ENCODE data around the gene GRB10.

DNA sequence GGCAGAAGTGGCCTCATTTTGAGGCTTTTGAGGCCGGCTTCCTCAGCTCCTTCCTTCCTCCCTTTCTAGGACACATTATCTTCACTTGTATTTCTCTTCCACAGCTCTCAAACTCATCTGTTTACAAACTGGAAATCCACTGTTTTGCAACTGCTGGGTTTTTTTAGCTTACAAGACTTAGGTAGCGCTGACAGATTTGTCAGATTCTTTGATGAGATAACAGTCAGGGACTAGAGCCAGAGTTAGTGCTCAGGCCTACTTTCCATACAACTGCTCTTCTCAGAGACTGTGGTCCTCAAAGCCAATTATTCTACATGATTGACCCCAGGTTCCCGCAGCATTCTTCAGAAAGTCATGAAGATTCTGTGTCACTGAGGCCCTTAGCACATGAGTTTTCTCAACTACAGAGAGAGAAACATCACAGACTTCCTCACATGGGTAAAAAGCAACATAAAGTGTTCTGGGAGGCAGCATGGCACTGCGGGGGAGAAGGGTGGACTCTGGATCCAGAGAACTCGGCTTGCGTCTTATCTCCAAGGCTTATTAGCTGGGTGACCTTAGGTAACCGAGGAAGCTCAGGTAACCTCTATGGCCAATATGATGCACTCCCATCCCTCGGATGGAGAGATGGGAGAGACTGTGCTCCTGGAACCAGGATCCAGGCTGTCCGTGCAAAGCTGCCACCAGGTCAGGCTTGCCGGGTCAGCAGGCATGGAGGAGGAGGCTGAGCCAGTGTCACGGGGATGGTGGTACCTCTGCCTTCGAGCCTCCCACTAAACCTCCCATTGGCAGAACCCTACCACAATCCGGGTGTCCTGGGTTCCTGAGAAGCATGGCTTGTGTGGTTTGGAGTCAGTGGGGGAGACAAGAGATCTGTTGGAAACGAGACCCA lies 228.0 kb downstream of the GRB10 start:
- TF ChIP-seq, protein P1, sequence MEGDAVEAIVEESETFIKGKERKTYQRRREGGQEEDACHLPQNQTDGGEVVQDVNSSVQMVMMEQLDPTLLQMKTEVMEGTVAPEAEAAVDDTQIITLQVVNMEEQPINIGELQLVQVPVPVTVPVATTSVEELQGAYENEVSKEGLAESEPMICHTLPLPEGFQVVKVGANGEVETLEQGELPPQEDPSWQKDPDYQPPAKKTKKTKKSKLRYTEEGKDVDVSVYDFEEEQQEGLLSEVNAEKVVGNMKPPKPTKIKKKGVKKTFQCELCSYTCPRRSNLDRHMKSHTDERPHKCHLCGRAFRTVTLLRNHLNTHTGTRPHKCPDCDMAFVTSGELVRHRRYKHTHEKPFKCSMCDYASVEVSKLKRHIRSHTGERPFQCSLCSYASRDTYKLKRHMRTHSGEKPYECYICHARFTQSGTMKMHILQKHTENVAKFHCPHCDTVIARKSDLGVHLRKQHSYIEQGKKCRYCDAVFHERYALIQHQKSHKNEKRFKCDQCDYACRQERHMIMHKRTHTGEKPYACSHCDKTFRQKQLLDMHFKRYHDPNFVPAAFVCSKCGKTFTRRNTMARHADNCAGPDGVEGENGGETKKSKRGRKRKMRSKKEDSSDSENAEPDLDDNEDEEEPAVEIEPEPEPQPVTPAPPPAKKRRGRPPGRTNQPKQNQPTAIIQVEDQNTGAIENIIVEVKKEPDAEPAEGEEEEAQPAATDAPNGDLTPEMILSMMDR (conservative IDR thresholded peaks at IDR 0.05; ENCODE audit: low read depth in 2 of 2): no peak
- TF ChIP-seq EZH2 (IDR thresholded peaks at IDR 0.05; ENCODE audit: low read depth, unreplicated experiment) (no peak), POLR2AphosphoS5 (IDR thresholded peaks at IDR 0.05; ENCODE audit: low read depth) (no peak), EZH2phosphoT487 (IDR thresholded peaks at IDR 0.05; ENCODE audit: unreplicated experiment) (no peak), STAT1 (IDR thresholded peaks at IDR 0.05; ENCODE audit: unreplicated experiment) (no peak), ZNF114 (CRISPR knock-in tag; IDR thresholded peaks at IDR 0.05) (no peak), CREB1 (CRISPR knock-in tag; IDR thresholded peaks at IDR 0.05; ENCODE audit: low read depth) (no peak), JUNB (IDR thresholded peaks at IDR 0.05; ENCODE audit: unreplicated experiment) (no peak)
- TF ChIP-seq, protein P2, sequence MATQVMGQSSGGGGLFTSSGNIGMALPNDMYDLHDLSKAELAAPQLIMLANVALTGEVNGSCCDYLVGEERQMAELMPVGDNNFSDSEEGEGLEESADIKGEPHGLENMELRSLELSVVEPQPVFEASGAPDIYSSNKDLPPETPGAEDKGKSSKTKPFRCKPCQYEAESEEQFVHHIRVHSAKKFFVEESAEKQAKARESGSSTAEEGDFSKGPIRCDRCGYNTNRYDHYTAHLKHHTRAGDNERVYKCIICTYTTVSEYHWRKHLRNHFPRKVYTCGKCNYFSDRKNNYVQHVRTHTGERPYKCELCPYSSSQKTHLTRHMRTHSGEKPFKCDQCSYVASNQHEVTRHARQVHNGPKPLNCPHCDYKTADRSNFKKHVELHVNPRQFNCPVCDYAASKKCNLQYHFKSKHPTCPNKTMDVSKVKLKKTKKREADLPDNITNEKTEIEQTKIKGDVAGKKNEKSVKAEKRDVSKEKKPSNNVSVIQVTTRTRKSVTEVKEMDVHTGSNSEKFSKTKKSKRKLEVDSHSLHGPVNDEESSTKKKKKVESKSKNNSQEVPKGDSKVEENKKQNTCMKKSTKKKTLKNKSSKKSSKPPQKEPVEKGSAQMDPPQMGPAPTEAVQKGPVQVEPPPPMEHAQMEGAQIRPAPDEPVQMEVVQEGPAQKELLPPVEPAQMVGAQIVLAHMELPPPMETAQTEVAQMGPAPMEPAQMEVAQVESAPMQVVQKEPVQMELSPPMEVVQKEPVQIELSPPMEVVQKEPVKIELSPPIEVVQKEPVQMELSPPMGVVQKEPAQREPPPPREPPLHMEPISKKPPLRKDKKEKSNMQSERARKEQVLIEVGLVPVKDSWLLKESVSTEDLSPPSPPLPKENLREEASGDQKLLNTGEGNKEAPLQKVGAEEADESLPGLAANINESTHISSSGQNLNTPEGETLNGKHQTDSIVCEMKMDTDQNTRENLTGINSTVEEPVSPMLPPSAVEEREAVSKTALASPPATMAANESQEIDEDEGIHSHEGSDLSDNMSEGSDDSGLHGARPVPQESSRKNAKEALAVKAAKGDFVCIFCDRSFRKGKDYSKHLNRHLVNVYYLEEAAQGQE (IDR thresholded peaks at IDR 0.05; ENCODE audit: unreplicated experiment): no peak
- TF ChIP-seq, protein P3, sequence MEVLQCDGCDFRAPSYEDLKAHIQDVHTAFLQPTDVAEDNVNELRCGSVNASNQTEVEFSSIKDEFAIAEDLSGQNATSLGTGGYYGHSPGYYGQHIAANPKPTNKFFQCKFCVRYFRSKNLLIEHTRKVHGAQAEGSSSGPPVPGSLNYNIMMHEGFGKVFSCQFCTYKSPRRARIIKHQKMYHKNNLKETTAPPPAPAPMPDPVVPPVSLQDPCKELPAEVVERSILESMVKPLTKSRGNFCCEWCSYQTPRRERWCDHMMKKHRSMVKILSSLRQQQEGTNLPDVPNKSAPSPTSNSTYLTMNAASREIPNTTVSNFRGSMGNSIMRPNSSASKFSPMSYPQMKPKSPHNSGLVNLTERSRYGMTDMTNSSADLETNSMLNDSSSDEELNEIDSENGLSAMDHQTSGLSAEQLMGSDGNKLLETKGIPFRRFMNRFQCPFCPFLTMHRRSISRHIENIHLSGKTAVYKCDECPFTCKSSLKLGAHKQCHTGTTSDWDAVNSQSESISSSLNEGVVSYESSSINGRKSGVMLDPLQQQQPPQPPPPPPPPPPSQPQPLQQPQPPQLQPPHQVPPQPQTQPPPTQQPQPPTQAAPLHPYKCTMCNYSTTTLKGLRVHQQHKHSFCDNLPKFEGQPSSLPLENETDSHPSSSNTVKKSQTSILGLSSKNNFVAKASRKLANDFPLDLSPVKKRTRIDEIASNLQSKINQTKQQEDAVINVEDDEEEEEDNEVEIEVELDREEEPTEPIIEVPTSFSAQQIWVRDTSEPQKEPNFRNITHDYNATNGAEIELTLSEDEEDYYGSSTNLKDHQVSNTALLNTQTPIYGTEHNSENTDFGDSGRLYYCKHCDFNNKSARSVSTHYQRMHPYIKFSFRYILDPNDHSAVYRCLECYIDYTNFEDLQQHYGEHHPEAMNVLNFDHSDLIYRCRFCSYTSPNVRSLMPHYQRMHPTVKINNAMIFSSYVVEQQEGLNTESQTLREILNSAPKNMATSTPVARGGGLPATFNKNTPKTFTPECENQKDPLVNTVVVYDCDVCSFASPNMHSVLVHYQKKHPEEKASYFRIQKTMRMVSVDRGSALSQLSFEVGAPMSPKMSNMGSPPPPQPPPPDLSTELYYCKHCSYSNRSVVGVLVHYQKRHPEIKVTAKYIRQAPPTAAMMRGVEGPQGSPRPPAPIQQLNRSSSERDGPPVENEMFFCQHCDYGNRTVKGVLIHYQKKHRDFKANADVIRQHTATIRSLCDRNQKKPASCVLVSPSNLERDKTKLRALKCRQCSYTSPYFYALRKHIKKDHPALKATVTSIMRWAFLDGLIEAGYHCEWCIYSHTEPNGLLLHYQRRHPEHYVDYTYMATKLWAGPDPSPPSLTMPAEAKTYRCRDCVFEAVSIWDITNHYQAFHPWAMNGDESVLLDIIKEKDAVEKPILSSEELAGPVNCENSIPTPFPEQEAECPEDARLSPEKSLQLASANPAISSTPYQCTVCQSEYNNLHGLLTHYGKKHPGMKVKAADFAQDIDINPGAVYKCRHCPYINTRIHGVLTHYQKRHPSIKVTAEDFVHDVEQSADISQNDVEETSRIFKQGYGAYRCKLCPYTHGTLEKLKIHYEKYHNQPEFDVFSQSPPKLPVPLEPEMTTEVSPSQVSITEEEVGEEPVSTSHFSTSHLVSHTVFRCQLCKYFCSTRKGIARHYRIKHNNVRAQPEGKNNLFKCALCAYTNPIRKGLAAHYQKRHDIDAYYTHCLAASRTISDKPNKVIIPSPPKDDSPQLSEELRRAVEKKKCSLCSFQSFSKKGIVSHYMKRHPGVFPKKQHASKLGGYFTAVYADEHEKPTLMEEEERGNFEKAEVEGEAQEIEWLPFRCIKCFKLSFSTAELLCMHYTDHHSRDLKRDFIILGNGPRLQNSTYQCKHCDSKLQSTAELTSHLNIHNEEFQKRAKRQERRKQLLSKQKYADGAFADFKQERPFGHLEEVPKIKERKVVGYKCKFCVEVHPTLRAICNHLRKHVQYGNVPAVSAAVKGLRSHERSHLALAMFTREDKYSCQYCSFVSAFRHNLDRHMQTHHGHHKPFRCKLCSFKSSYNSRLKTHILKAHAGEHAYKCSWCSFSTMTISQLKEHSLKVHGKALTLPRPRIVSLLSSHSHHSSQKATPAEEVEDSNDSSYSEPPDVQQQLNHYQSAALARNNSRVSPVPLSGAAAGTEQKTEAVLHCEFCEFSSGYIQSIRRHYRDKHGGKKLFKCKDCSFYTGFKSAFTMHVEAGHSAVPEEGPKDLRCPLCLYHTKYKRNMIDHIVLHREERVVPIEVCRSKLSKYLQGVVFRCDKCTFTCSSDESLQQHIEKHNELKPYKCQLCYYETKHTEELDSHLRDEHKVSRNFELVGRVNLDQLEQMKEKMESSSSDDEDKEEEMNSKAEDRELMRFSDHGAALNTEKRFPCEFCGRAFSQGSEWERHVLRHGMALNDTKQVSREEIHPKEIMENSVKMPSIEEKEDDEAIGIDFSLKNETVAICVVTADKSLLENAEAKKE (CRISPR knock-in tag; IDR thresholded peaks at IDR 0.05): no peak

Measured in GM23338 (cell line).